GM21360 (cell line): Measurements from ENCODE around the gene MGAT5.
A peak's percentile ranks its signal among the peaks of the same experiment; 100 is the strongest.

Experiments used
- ATAC-seq: cut with Tn5 transposase; IDR thresholded peaks from one replicate; pipeline ENCODE4 v1.9.1; 2021; ENCODE audit warnings: mild to moderate bottlenecking, moderate library complexity; ENCODE audit not compliant: unreplicated experiment

Gene MGAT5

GRCh38 chr2:134331081-134331480 is 77.2 kb downstream of the MGAT5 start:
- ATAC-seq: no peak

- ATAC-seq: no peak
Measured at GRCh38 chr2:134333646-134334189, 79.8 kb downstream of the MGAT5 start.

GRCh38 chr2:134334542-134335353 is 80.9 kb downstream of the MGAT5 start:
- ATAC-seq: no peak

DNA sequence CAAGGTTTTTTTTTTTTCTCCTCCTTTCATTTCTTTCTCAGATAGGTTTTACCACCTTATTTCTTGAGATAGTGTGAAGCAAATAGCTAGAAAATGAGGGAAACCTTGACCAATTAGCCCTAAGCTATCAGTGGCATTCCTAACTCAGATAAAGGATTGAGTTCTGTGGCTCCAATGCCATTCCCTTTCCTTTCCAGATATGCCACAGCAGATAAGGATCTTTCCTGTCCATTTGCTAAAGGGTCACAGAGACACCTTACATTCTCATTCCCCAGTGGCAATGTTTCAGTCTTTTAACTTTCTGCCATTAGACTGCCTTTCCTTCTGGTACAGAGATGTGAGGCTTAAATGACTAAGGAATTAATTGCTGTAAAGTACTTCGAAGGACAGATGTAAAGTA is 81.7 kb downstream of the MGAT5 start:
- no peak for ATAC-seq

- ATAC-seq: peak; percentile 94
Measured at GRCh38 chr2:134336352-134336751, 82.5 kb downstream of the MGAT5 start.

- ATAC-seq: no peak
Measured at GRCh38 chr2:134336921-134337320, 83.0 kb downstream of the MGAT5 start.

DNA sequence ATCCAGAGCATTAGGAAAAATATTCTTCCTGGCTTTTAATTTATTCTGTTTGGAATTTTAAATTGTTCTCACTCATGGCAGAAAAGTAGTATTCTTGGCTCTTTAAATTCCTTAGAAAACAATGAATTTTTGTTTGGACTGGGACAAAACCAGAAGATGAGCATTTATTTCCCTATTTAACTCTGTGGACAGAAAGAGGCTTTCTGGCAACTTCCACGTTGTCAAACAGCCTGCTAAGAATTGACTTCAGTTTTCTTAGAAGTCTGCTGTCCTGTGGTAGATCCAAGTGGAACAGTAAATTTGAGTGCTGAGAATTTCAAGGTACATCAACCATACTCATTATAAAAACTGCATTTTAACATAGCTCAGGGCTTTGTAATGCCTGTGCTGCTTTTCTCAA is 83.8 kb downstream of the MGAT5 start:
- ATAC-seq: no peak

DNA sequence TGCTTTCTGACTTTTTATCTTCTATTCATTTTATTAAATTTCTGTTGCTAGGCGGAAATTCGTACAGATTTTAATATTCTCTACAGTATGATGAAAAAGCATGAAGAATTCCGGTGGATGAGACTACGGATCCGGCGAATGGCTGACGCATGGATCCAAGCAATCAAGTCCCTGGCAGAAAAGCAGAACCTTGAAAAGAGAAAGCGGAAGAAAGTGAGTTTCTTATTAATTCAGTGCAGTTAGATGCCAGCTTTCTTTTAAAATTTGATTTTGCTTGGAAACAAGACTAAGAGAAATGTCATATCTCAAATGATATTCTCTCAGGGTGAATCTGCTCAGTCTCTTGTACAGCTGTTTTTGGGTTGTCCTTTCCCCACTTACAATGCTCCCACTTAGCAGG is 84.3 kb downstream of the MGAT5 start:
- ATAC-seq: no peak

DNA sequence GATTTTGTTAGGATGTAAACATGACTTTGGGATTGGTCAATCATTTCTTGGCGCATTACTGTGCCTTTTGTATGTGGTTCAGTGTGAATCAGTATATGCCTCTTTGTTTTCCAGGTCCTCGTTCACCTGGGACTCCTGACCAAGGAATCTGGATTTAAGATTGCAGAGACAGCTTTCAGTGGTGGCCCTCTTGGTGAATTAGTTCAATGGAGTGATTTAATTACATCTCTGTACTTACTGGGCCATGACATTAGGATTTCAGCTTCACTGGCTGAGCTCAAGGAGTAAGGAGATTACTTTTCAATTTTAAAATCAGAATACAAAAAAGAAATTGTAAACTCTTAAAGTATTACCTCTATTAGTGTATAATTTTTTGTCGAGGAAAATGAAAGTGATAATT is 87.6 kb downstream of the MGAT5 start:
- ATAC-seq: no peak

DNA sequence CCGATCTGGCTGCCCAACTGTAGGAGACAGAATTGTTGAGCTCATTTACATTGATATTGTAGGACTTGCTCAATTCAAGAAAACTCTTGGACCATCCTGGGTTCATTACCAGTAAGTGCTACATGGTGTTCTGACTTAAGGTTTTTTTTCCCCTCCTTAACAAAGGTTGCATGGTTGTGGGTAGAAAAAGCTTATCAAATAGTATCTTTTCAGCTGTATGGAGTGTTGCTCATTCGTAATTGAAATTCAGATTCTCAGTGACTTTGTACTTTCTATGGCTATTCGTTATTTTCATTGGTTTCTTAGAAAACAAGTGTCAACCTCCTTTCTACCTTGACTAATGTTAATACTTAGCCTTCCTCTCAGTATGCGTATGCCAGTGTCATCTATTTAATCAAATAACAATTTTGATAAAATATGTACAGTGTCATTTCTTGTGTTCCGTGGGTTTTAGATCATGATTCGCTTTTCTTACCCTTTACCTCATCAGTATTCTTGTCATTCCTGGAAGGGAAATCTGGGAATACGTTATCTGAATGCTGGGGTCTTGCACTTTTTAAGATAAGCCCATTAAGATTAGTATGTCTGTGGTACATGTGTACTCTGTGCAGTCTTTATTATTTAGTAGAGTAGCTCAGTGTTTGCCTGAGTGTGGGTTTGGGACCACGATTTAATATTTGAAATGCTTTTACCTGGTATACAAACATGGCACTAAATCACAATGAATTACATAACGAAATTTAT is 91.3 kb downstream of the MGAT5 start:
- ATAC-seq: no peak

DNA sequence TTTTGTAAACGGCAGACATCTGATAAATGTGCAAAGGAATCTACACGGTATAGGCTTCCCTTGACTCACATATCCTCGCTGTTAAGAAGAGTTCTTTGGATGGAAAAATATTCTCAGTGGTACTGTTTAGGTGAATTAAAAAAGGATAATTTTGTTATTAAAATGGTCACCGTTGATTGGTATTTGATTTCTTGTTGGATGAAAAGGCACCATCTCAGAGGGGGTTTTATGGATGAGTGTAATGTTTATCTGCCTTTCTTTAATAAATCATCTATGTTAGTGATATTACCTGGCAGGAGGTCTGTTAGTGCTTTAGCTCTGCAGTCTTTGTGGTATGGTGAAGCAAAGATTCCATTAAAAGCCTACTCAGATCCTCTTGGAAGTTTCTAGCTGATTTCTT is 92.3 kb downstream of the MGAT5 start:
- ATAC-seq: no peak

DNA sequence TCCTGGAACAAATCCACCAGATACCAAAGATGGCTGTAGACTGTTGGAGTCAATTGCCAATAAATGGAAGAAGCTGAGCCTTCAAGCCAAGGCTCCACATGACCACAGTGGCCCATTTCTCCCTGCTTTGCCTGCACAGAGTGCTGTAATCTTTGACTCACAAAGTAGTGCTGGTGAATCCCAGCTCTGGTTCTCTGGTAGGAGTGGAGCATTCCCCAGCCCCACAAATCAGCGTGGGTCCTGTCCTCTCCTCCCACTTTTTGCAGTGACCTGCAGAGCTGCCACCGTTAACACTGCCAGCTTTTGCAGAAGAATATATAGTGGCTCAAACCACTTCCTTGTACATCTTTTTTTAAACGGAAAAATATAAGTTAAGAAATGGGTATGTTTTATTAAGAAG is 93.9 kb downstream of the MGAT5 start:
- ATAC-seq: no peak

- ATAC-seq: no peak
Measured at GRCh38 chr2:134348239-134348638, 94.4 kb downstream of the MGAT5 start.

DNA sequence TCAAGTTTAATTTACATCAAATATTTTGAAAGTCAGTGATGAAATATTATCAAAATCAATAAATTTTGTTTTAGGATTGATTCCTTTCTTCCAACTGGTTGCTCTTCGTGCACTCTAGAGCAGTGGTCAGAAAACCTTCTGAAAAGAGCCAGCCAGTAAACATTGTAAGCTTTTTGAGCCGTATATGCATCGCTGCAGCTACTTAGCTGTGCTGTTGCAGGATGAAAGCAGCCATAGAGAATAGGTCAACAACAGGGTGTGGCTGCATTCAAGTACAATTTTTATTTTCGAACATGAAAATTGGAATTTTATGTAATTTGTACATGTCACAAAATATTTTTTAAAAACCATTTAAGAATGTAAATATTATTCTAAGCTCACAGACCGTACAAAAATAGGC is 94.9 kb downstream of the MGAT5 start:
- ATAC-seq: no peak

GRCh38 chr2:134351016-134351415 is 97.1 kb downstream of the MGAT5 start:
- no peak for ATAC-seq

DNA sequence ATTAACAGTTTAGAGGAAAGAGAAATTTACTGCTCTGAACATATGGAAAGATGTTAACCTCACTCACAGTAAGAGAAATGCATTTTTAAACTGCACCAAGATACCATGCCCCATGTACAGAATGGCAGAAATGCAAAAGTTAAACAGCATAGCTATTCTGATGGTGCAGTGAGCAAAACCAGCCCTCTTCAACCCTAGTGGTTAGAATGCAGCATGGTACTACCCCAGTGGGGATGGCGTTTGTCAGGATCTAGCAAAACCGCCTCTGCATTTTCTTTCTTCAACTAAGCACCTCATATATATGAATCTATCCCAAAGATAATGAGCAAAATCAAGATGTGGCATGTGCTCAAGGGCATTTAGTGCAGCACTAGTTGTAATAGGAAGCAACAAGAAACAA is 98.0 kb downstream of the MGAT5 start:
- no peak for ATAC-seq

DNA sequence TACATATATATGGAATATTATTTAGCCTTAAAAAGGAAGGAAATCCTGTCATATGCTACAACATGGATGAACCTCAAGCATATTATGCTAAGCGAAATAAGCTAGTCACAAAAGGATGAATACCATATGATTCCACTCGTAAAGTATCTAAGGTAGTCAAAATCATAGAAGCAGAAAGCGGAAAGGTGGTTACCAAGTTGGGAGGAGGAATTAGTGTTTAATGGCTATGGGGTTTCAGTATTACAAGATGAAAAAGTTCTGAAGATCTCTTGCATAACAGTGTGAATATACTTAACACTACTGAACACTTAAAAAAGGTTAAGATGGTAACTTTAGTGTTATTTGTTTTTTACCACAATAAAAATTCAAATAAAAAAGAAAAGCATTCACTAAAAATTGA is 99.0 kb downstream of the MGAT5 start:
- ATAC-seq: peak; percentile 86

DNA sequence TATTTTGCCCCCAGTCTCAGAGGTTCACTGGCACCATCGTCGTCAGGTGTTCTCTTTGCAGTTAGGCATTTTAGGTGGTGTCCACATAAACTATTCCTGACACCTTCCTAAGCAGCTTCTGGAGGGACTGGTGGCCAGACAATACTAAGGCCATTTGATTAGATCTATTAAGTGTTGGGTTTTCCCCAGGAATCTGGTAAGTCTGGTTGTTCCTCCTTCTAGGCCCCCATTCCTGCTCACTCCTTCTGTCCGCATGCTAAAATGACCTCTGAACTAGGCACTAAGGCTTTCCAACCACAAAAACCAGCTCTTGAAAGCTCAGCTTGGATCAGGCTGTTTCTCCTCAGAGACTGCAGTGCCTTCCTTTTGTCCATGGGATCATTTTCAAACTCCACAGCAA is 100.7 kb downstream of the MGAT5 start:
- ATAC-seq: no peak

DNA sequence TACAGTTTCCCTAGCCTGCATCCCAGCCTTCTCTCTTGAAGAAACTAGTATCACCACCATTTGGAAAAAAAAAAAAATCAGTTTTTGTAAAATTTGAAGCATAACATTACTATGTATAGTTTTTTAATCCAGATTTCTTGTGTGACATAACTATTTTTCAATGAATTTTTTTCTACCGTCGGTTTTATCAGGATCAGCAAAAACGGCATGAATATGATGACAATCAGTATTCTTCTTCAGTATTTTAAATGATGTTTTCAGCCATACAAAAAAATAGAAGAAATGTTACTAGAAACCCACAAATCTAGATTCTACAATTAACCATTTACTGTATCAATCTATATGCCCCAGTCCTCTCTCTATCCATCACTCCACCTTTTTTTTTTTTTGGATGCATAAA is 103.9 kb downstream of the MGAT5 start:
- no peak for ATAC-seq

DNA sequence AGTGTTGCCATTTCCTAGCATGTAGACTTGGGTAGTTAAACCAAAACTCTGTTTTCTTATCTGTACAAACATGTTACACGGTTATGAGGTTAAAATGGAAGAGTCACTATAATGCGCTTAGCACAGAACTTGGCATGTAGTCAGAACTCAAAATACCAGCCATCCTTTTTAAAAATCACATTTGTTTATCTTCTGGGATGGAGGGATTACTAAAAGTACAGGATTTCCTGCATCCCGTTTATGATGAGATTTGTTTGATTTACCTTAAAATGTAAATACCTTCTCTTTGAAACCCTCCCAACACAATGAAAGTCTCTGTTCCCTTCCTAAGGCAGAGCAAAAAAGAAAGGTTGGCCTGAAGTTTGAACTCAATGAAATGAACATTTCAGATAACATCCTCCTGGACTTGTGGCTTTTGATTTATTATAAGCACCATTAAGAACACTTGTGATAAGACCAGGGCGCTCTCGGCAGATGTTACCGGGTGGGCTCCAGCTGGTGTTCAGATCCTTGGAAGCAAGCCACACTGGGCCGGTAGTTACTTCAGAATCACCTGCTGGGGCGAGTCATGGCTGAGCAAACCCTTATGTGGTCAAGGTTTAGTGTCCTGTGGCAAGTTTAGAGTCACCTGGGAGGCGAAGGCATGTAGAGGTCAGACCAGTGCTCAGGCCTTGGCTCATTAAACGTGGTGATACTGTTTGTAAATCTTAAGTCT is 105.7 kb downstream of the MGAT5 start:
- ATAC-seq: no peak

- no peak for ATAC-seq
Measured at GRCh38 chr2:134360745-134361487, 107.0 kb downstream of the MGAT5 start.
